Stimulated activated CD8-positive, alpha-beta memory T cell treated with anti-CD3 and anti-CD28 coated beads, Interleukin-7, amount 100 ng/mL, for 1 hour (primary cell): ENCODE measurements around the gene SASH1.

Experiments
- DNase-seq, 2 donors: peaks; one replicate each; pipeline ENCODE4 v3.0.0-alpha.2; 2020; ENCODE audit warnings: low read depth in 2 of 2

The SASH1 gene

GRCh38 chr6:148342350-148343046 is at the start of gene SASH1:
SASH1 (plus strand) TSS chr6:148342838; CDS start chr6:148343068, 230 bp downstream.
- DNase-seq = no peak

GRCh38 chr6:148293181-148293995 is 49.2 kb upstream of the SASH1 start:
- no peak for DNase-seq

GRCh38 chr6:148294059-148294458 is 48.6 kb upstream of the SASH1 start:
- no peak for DNase-seq

GRCh38 chr6:148295261-148295887 is 47.3 kb upstream of the SASH1 start:
- DNase-seq = no peak

- no peak for DNase-seq
These were observed 45.9 kb upstream of the SASH1 start for GRCh38 chr6:148296771-148297170.

GRCh38 chr6:148298683-148299082 is 44.0 kb upstream of the SASH1 start:
- no peak for DNase-seq

GRCh38 chr6:148303616-148304015 is 39.0 kb upstream of the SASH1 start:
- DNase-seq = no peak

GRCh38 chr6:148304976-148305375 is 37.7 kb upstream of the SASH1 start:
- no peak for DNase-seq

- no peak for DNase-seq
These were observed 36.4 kb upstream of the SASH1 start for GRCh38 chr6:148306286-148306685.

GRCh38 chr6:148307405-148307804 is 35.2 kb upstream of the SASH1 start:
- DNase-seq = no peak

- no peak for DNase-seq
These were observed 33.3 kb upstream of the SASH1 start for GRCh38 chr6:148309301-148309700.

- no peak for DNase-seq
These were observed 30.5 kb upstream of the SASH1 start for GRCh38 chr6:148311966-148312669.

GRCh38 chr6:148313488-148313887 is 29.1 kb upstream of the SASH1 start:
- no peak for DNase-seq

GRCh38 chr6:148316308-148316707 is 26.3 kb upstream of the SASH1 start:
- no peak for DNase-seq

GRCh38 chr6:148317051-148317450 is 25.6 kb upstream of the SASH1 start:
- no peak for DNase-seq

GRCh38 chr6:148317739-148318138 is 24.9 kb upstream of the SASH1 start:
- no peak for DNase-seq

- no peak for DNase-seq
These were observed 19.9 kb upstream of the SASH1 start for GRCh38 chr6:148322704-148323103.

- DNase-seq = no peak
These were observed 19.3 kb upstream of the SASH1 start for GRCh38 chr6:148323344-148323743.

- DNase-seq = no peak
These were observed 18.2 kb upstream of the SASH1 start for GRCh38 chr6:148324297-148324985.

GRCh38 chr6:148325316-148326068 is 17.1 kb upstream of the SASH1 start:
- DNase-seq = no peak
